Measurements from ENCODE around the gene DIAPH3.

Gene DIAPH3

DNA sequence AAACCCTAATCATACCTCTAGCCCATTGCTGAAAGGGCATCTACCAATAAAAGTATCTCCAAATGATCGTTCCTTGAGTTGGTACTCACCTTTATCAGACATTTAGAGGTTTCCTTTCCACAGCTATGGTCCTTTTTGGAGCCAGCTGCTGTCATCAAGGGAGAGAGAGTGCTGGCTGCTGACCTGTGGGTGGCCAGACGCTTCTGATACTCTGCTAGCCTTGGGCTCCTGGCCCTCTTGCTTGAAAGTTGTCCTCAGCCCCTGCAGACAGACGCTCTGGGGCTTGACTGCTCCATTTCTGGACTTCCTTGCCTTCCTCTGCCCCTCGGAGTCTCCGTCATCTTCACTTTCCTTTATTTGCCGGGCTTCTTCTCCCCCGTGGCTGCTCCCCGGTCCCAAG is 499.1 kb downstream of the DIAPH3 start:
- no peak for DNase-seq

DNA sequence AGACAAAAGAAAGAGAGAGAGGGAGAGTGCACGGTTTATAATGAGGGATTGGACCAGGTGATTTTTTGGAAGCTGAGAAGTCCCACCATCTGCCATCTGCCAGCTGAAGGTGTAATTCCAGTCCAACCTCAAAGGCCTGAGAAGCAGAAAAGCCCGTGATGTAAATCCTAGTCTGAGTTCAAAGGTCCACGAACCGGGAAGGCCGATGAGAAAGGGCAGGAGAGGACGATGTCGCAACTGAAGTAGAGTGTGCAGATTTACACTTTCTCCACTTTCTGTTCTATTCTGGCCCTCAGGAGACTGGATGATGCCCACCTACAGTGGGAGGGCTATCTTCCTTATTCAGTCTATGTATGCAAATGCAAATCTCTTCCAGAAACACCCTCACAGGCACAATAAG is 500.0 kb downstream of the DIAPH3 start:
- no peak for DNase-seq

DNA sequence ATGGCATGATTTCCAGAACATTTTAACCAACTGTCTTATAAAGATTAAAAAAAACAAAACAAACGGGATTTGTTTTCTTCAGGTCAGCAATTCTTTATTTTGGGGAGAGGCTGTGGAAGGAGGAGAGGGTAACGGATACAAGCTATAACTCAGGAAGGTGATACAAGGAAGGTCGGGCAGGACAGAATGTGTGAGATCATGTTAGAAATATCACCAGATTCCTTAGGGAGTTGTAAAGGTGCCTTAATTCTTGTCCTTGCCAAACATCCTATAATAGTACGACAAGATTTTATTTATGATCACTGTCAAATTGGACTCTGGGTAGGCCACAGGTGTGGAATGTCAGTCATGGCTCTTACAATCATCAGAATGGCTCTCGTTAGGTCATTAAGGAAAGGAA is 503.1 kb downstream of the DIAPH3 start:
- DNase-seq, result no peak

DNA sequence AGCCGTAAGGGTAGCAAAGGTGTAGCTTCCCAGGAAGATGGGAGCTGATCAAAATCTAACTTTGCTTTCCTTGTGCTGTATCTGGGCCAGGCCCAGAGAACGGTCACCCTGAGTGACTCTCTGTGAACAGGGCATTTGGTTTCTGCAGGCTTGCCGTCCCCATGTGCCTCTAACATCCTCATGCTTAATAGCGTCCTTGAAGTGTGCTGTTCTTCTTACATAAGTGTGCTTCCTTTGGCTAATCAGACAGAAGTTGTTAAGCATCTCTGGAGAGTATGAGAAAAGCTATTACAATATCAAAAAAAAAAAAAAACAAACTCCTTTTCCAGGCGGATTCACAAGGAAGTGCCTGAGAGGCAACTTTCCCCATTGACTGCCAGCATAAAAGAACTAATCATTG is 503.7 kb downstream of the DIAPH3 start:
- DNase-seq, result no peak

- DNase-seq, result no peak
Measured at GRCh38 chr13:59658738-59659330, 504.9 kb downstream of the DIAPH3 start.

GRCh38 chr13:59658027-59658737 is 505.5 kb downstream of the DIAPH3 start:
- no peak for DNase-seq

GRCh38 chr13:59653916-59654315 is 509.8 kb downstream of the DIAPH3 start:
- DNase-seq, result no peak

- no peak for DNase-seq
Measured at GRCh38 chr13:59651479-59651878, 512.2 kb downstream of the DIAPH3 start.

DNA sequence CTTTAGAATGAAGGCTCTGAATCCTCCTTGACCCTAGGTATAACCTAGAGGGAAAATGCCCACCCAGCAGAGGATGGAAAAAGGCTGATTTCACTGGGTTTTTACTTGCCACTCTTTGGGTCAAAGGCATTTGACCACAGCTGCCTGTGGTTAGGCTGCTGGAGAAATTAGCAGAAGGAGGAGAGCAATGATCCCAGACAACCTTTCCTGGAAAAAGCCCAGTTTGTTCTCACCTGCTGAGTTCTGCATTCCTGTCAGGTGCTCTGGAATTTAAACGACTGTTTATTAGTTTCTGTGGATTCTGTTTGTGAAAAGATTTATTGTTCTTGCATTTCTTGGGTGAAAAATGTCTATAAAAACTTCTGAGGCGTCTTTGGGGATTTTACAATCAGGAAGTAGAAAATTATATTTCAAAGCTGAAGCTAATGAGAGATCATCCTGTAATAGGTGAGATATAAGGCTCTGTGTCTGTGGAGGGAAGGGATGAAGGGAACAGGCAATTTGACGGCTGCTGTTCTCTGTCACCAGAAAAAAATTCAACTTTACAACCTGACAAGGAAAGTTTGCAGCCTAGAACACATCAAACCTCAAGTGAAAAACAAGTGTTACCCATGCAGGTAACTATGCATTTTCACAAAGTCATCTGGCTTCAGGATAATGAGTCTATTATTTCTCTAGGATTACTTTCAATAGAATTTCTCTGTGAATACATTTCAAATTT is 519.7 kb downstream of the DIAPH3 start:
- DNase-seq, result no peak

GRCh38 chr13:59643364-59643841 is 520.3 kb downstream of the DIAPH3 start:
- DNase-seq, result no peak

- DNase-seq, result no peak
Measured at GRCh38 chr13:59641817-59642216, 521.9 kb downstream of the DIAPH3 start.

GRCh38 chr13:59641261-59641660 is 522.5 kb downstream of the DIAPH3 start:
- DNase-seq, result no peak

DNA sequence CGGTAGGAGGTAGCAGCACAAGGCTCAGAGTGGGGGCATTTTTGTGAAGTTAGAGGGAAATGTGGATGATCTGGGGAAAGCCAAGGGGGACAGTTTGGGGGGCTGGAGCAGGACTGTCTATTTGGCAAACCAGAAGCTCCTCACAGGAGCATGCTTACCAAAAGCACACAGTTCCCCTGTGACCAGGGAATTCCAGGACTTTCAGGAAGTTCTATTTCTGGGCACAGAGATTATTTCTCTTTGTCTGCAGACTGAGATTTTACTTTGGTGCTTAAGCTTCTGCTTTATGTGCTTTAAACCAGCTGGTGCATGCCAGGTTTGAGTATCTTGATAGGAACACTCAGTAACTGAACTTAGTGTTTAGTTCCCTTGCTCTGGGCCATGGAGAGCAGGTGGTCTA is 525.3 kb downstream of the DIAPH3 start:
- DNase-seq, result no peak

- no peak for DNase-seq
Measured at GRCh38 chr13:59635589-59635988, 528.1 kb downstream of the DIAPH3 start.

DNA sequence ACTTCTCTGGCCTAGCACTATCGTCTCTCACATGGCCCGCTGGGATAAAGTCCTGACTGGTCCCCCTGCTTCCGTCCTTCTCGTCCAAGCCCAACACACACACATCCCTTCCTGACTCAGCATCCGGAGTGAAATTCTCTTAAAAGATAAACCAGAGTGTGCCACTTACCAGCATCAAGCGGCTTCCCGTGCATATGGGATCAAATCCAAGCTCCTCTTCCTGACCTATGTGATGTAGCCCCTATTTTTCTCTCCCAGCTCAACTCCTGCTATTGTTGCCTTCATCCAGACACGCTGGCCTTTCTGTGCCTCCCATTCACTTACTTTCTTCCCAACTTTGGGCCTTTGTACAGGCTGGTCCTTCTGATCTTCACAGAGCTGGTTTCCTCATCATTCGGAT is 530.4 kb downstream of the DIAPH3 start:
- DNase-seq, result no peak

DNA sequence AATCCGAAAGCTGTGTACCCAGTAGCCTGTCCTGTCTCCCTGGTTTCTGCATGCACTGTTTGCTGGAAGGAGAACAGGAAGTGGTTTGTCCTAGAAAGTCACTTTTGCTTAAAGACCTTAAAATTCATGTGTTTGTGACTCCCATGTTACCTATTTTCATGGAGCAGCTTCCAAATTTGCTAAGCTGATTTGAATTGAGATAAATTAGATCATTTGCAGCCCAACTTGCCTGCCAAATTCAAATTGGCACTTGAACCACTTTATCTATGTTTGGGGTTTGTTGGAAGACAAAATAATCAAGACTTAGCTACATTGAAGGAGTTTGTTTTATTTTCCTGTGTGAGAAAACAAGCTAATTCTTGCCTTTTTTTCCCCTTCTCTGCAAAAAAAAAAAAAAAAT is 532.5 kb downstream of the DIAPH3 start:
- no peak for DNase-seq

DNA sequence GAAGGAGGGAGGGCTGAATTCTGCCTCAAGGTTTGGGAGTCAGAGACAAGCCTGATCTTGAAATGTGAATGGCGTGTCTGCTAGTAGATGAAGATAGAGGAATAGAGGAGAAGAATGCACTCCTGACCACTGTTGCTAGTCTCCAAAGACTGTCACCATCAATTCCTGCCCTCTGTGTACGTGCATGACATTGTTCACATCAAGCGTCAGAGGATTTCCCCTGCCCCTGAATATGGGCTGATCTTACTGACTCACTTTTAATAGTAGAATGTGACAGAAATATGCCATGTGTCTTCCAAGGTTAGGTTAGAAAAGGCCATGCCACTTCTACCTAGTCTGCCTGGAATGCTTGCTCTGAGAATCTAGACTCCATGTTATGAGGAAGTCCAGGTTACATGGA is 538.6 kb downstream of the DIAPH3 start:
- no peak for DNase-seq

DNA sequence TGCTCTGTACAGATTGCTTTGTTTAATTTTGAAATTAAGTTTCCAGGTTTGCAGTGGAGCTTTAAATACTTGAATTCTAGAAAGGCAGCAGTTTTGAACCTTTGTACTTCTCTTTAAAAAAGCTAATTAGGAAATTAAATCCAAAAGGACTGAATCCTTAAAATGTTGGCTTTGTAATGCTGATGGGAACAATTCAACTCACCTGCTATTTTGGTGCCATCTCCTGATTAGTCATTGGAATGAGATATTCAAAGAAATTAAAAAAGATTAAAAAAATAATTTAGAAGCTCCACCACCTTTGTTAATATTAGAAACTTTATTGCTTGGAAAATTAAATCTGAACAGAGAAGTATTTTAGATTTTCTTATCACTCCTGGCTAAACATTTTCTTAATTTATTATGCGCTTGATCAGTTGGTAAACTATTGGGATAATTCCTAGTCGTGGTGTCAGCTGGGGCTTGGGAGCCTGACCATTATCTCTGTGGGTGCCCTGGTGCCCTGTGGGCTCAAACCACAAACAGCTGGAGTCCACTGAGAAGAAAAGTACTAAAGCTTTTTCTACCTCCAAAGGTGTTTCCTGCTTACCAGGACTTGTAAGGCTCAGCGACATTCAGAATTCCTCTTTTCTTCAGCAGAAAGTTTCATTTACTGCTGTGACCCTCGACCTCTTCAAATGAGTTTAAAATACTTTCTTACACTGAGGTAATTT is 540.4 kb downstream of the DIAPH3 start:
- DNase-seq, result no peak

- DNase-seq, result no peak
Measured at GRCh38 chr13:59621773-59622172, 542.0 kb downstream of the DIAPH3 start.

All from stimulated activated CD4-positive, alpha-beta T cell treated with anti-CD3 and anti-CD28 coated beads, Interleukin-2, amount 100 ng/mL, for 24 hours (primary cell).